Measurements from ENCODE around the gene SLIT3.

Gene SLIT3

DNA sequence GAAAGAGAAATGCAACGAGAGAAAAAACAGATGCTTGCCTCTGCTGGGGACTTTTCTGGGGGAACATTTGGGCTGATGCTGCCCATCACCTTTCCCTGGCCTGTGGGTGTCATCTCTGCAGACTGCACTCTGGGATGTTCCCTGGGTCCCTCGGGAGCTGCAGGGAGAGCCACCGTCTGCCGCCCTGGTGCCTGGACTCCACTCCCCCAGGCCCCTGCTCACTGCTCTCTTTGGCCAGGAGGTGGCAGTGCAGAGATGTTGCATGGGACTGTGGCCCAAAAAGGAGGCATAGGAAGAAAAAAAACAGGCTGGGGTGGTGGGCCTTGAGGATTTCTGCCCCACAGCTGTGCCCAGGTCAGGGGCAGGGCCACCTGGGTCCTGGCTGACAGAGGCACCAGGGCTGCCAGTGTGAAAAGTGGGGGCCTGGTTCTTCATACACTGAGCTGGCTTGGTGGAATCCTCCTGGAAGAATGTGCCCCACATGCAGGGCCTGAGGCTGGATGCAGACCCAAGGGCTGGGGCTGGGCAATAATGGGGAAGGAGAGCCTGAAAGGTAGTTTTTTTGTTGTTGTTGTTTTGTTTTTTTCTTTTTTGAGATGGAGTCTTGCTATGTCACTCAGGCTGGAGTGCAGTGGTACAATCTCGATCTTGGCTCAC, 353.6 kb downstream of the SLIT3 start:
- TF ChIP-seq, protein P1, sequence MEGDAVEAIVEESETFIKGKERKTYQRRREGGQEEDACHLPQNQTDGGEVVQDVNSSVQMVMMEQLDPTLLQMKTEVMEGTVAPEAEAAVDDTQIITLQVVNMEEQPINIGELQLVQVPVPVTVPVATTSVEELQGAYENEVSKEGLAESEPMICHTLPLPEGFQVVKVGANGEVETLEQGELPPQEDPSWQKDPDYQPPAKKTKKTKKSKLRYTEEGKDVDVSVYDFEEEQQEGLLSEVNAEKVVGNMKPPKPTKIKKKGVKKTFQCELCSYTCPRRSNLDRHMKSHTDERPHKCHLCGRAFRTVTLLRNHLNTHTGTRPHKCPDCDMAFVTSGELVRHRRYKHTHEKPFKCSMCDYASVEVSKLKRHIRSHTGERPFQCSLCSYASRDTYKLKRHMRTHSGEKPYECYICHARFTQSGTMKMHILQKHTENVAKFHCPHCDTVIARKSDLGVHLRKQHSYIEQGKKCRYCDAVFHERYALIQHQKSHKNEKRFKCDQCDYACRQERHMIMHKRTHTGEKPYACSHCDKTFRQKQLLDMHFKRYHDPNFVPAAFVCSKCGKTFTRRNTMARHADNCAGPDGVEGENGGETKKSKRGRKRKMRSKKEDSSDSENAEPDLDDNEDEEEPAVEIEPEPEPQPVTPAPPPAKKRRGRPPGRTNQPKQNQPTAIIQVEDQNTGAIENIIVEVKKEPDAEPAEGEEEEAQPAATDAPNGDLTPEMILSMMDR (IDR thresholded peaks at IDR 0.05; ENCODE audit: insufficient read depth, missing control alignments): peak; percentile 76
- no peak for FAIRE-seq
- peak; percentile 35 for DNase-seq (ENCODE audit: insufficient read length, low spot score)

DNA sequence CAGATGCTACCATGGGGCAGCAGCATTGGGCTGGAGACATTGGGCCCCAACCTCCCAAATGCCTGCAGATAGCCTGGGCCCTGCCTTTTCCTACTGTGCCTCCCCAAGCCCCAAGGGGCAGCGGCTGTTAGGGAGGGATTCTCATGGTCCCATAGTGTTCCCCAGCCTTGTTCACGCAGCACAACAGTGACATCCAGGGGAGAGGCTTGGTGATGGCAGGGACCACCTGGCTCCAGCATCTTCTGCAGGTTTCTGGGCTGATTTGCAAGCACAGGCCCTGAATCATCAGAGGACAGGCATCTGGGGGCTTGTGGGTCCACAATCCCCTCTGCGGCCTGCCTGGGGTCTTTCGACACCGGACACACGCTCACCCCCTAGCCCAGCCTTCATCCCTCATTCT, 354.6 kb downstream of the SLIT3 start:
- FAIRE-seq (no peak), DNase-seq (ENCODE audit: insufficient read length, low spot score) (no peak)
- TF ChIP-seq, protein P1 (IDR thresholded peaks at IDR 0.05; ENCODE audit: insufficient read depth, missing control alignments): peak; percentile 53

DNA sequence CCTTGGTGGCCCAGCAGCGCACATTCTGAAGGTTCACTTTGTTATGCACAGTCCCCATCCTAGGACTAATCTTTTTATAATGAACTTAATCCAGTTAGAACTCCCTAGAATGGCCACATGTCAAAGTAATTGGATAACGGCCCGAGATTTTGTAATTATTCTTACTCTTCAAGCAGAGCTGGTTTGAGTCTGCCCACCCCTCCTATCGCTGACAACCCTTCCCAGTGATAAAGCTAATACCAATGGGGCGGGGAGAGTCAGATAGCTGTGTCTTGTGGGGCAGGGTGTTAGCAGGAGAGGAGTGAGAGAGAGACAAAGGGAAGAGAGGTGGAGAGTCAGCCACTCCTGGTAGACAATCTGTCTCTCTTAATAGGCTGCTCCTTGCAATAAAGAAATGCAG, 356.9 kb downstream of the SLIT3 start:
- TF ChIP-seq, protein P1 (IDR thresholded peaks at IDR 0.05; ENCODE audit: insufficient read depth, missing control alignments): no peak
- FAIRE-seq: no peak
- DNase-seq (ENCODE audit: insufficient read length, low spot score): no peak

DNA sequence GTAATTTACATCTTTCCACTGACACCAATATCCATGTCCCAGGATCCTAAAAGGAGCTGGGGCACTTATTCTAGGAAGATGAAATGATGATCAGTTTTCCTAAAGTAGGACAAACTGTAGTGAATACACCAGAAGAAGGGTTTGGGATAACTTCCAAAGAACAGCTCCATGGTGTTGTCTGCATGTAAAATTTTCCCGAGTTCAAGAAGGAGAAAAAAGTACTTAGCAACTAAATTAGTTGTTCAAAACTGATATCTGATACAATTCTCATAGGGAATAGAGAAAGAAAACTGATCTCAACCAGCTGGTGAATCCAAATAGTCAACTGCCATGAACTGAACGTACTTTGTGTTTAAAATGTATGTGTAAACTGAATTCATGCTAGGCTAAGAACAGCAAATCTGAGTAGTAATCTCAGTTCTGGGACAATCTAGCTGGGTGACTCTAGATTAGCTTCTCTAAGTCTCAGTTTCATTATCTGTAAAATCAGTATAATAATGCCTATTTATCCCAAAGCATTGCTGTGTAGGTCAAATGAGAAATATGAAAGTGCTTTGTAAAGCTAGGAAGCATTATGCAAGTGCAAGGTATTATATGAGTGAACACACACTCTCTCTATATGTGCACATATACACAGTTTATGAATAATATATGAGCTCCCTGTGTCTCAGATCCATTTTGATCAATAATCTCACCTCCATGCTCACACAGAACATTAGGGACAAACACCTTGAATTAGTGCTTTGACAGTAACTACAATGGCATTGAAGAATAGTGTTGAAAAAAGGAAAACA, 357.7 kb downstream of the SLIT3 start:
- no peak for DNase-seq (ENCODE audit: insufficient read length, low spot score)
- TF ChIP-seq, protein P1 (IDR thresholded peaks at IDR 0.05; ENCODE audit: insufficient read depth, missing control alignments): no peak
- no peak for FAIRE-seq

DNA sequence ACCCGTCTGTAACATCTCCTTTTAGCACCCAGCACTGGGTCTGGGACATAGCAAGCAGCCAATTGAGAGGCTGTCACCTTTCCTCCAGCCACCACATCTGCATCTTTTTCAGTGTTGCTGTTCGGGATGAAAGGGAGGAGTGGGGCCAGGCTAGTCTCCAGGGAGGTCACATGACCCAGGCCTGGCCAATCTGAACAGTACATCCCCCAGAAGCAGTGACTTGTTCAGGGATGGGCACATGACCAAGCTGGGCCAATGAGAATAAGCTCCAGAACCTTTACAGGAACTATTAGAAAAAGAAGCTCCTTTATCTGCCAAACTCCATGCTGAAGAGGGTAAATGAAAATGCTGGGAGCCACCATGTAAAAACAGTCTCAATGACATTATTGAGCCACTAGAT, 359.0 kb downstream of the SLIT3 start:
- TF ChIP-seq, protein P1 (IDR thresholded peaks at IDR 0.05; ENCODE audit: insufficient read depth, missing control alignments): no peak
- no peak for FAIRE-seq
- DNase-seq (ENCODE audit: insufficient read length, low spot score): no peak

DNA sequence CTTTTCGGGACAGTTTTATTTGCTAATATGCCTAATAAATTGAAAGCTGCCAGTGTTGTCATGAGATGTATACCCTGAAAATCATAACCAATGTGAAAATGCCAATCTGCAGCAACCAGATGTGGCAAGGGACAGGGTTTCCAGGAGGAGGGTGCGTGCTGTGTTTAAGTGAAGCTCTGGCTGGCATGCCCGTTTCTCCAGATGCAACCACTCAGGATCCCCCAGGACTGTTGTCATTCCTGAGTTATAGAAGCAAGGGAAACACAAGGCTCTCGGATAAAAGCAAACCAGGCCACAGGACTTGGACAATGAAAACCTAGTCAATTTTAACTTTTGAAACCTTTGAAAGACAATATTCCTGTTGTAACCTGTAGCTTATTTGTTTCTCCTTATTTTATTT, 360.2 kb downstream of the SLIT3 start:
- DNase-seq (ENCODE audit: insufficient read length, low spot score): no peak
- TF ChIP-seq, protein P1 (IDR thresholded peaks at IDR 0.05; ENCODE audit: insufficient read depth, missing control alignments): no peak
- FAIRE-seq: no peak

Data from D721Med (cell line).